GM13976 (cell line): ENCODE data around the gene LALBA.

Source experiments
- DNase-seq: peaks from one replicate; pipeline ENCODE4 v3.0.0; 2012; ENCODE audit warnings: low spot score
- in situ Hi-C: fragments of 300-500 bp; cut with MboI; formaldehyde crosslinking; loops from one replicate; pipeline ENCODE4 v1.12.0; 2022; ENCODE audit warnings: low sequenced_read_pairs, mixed read lengths, inconsistent platforms; ENCODE audit not compliant: unreplicated experiment
- TF ChIP-seq, protein P1 (sequence below): IDR thresholded peaks from 2 replicates; pipeline ENCODE4 v1.5.1; 2012; ENCODE audit warnings: borderline replicate concordance, mild to moderate bottlenecking; ENCODE audit not compliant: insufficient read depth; ENCODE audit errors: extremely low read depth, missing control alignments, control extremely low read depth

LALBA gene

DNA sequence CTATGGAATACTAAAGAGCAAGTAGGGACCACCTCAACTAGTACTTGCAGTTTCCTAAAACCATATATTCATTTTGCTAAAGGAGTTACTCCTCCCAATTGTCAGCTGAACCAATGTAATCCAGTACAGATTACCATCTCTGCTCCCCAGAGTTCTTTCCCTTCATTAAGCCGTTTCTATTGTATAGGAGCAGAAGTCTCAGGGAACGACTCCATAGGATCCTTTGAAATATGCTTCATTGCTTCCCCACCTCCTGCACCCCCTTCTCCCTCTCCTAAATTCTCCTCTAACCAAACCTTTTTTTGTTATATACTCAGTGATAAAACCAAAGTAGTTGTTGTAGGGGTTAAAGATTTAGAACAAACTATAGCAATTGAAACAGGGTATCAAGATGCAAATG, 30.7 kb upstream of the LALBA start:
- no peak for DNase-seq
- TF ChIP-seq, protein P1, sequence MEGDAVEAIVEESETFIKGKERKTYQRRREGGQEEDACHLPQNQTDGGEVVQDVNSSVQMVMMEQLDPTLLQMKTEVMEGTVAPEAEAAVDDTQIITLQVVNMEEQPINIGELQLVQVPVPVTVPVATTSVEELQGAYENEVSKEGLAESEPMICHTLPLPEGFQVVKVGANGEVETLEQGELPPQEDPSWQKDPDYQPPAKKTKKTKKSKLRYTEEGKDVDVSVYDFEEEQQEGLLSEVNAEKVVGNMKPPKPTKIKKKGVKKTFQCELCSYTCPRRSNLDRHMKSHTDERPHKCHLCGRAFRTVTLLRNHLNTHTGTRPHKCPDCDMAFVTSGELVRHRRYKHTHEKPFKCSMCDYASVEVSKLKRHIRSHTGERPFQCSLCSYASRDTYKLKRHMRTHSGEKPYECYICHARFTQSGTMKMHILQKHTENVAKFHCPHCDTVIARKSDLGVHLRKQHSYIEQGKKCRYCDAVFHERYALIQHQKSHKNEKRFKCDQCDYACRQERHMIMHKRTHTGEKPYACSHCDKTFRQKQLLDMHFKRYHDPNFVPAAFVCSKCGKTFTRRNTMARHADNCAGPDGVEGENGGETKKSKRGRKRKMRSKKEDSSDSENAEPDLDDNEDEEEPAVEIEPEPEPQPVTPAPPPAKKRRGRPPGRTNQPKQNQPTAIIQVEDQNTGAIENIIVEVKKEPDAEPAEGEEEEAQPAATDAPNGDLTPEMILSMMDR, result no peak
- in situ Hi-C loops, result no loop called here

DNA sequence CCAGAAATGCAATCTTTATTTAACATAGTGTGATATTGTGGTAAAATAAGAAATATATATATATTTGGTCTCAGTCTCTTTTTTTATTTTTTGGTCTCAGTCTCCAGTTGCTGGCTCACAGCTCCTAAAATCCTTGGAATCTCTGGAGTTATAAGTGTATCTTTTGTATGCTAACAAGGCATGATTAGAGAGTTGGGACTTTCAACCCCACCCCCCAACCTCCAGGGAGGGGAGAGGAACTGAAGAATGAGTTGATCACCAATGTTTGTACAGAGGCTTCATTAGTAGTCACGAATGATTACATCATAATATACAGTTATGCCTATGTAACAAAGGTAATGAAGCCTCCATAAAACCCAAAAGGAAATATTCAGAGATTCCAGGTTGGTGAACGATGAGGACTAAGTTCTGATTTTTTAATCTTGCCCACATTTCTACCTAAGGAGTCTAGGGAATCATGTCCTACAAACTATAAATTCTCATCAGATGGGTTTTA, 22.8 kb upstream of the LALBA start:
- TF ChIP-seq, protein P1, result no peak
- no peak for DNase-seq
- in situ Hi-C loops, result no loop called here

DNA sequence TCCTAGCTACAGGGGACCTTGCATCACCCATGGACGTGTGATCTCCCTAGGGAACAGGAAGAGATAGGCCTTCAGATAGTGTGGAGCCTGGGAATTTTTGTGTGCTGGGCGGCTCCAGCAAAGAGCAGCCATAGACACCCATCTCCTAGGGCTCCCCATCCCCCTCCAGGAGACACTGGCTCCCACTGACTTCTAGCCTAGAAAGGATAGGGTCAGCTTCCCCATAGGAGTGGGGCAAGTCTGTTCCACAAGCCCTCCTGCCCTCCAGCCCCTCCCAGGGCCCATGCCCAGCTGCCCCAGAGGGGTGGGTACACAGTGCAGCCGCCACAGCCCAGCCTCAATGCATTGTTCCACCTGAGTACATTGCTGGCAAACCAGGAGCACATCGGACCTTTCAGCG, 16.5 kb upstream of the LALBA start:
- in situ Hi-C loops, result no loop called here
- TF ChIP-seq, protein P1, result no peak
- no peak for DNase-seq

DNA sequence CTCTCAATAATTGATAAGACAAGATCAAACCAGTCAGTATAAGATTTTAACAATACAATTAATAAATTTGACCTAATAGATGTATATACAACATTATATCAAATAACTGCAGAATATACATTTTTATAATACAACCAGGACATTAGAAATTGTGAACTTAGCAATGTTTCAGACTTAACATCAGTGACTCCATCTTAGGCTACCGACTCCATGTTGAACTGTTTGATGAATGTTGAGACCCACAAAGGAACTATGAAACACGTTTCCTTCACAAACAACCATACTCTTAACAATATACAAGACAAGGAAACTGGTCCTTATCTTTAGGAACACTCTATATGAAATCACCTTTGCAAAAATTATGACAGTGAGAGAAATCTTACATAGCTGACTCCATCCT, 13.9 kb upstream of the LALBA start:
- in situ Hi-C loops, result no loop called here
- TF ChIP-seq, protein P1, result no peak
- DNase-seq, result no peak

DNA sequence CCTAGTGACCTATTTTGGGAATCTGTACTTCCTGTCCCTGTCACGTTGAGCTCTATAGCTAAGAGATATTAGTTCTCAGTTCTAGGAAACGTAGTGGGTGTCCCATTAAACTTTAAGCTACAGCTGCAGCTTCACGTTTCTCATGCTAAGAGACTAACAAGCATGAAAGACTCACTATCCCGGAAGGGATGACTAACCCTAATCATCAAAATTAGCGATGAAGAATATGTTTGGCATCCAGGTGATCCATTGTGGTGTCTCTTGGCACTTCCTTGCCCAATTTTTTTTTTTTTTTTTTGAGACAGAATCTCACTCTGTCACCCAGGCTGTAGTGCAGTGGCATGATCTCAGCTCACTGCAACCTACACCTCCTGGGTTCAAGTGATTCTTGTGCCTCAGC, 11.0 kb upstream of the LALBA start:
- TF ChIP-seq, protein P1, result no peak
- DNase-seq, result no peak
- in situ Hi-C loops, result no loop called here

DNA sequence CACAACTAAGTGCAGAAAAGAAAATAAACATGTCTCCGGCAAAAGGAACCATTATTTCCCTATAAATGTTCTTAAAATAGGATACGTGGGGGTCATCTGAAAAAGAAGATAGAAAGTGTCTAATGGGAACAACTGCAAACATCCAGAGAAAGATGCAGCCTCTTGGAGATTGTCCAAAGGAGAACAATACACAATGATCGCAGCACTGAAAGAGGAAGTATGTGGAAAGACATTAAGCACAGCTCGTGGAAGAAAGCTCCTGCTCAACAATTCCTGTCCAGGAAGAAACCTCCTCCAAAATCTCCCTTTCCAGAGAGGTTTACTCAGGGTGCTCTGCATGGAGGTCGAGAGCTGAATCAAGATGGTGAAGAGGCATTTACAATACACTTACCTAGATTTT, 2.5 kb upstream of the LALBA start:
- no peak for DNase-seq
- in situ Hi-C loops, result no loop called here

More for the DNA sequence above, 2.5 kb upstream of the LALBA start:
- TF ChIP-seq, protein P1, result no peak
